PC-9 (cell line): Measurements from ENCODE around the gene CSF3R. TPM values are rescaled to one million over a fixed set of nuclear protein-coding genes. Genes with fewer than 3 reads are reported as not detected.

ENCODE experiments used
- BruUV-seq: library from RNA; stranded (reverse); fragments of 400-500 nt; replicated peaks from 2 replicates; lab custom pipeline; 2021; lab: Mats Ljungman, UMichigan
- CTCF ChIA-PET: fragments of 300-600 bp; sonication (Branson Sonifier 250); formaldehyde crosslinking; loops from one replicate; lab custom pipeline; 2022; ENCODE audit warnings: antibody characterized with exemption; lab: Charles Lee
- POLR2A ChIA-PET: fragments of 300-600 bp; sonication (Branson Sonifier 250); formaldehyde crosslinking; loops from one replicate; lab custom pipeline; 2022; ENCODE audit warnings: antibody characterized with exemption; ENCODE audit not compliant: unreplicated experiment; lab: Charles Lee
- DNase-seq, 2 experiments: peaks; one replicate each; pipeline versions ENCODE4 v3.0.0 to v3.0.0-alpha.2; 2015 to 2022; ENCODE audit warnings: mixed read lengths in 1 of 2
- H2AFZ ChIP-seq: fragments of 200-600 bp; sonication (generic); 2 replicates; pipeline ENCODE4 v1.8.1; 2017; ENCODE audit warnings: antibody characterized with exemption
- H3F3A ChIP-seq: fragments of 200-600 bp; sonication (generic); 2 replicates; pipeline ENCODE4 v1.8.1; 2017; ENCODE audit warnings: antibody characterized with exemption, mild to moderate bottlenecking, low read depth; ENCODE audit not compliant: insufficient read depth
- H3K27ac ChIP-seq: fragments of 200-600 bp; sonication (generic); 2 replicates; pipeline ENCODE4 v1.6.1; 2016; ENCODE audit warnings: mixed run types
- H3K27me3 ChIP-seq: fragments of 200-600 bp; sonication (generic); 2 replicates; pipeline ENCODE4 v1.6.1; 2016; ENCODE audit warnings: low read depth, mixed run types; ENCODE audit not compliant: insufficient read depth
- H3K36me3 ChIP-seq: fragments of 200-600 bp; sonication (generic); 2 replicates; pipeline ENCODE4 v1.6.1; 2016; ENCODE audit warnings: low read depth, mixed run types
- H3K4me1 ChIP-seq: fragments of 200-600 bp; sonication (generic); replicated peaks from 2 replicates; pipeline ENCODE4 v1.6.1; 2016; ENCODE audit warnings: mixed run types; ENCODE audit not compliant: insufficient read depth
- H3K4me2 ChIP-seq: fragments of 200-600 bp; sonication (generic); 2 replicates; pipeline ENCODE4 v1.6.1; 2017; ENCODE audit warnings: mixed run types
- H3K4me3 ChIP-seq: fragments of 200-600 bp; sonication (generic); 2 replicates; pipeline ENCODE4 v1.6.1; 2016; ENCODE audit warnings: mixed run types
- H3K79me2 ChIP-seq: fragments of 200-600 bp; sonication (generic); 2 replicates; pipeline ENCODE4 v1.6.1; 2017; ENCODE audit warnings: low read depth, mixed run types
- H3K9me2 ChIP-seq: fragments of 200-600 bp; sonication (generic); 2 replicates; pipeline ENCODE4 v1.8.1; 2017; ENCODE audit warnings: mild to moderate bottlenecking; ENCODE audit not compliant: insufficient read depth
- H3K9me3 ChIP-seq: fragments of 200-600 bp; sonication (generic); 2 replicates; pipeline ENCODE4 v1.8.1; 2016; ENCODE audit warnings: low read depth; ENCODE audit not compliant: insufficient read depth
- H4K20me1 ChIP-seq: fragments of 200-600 bp; sonication (generic); 2 replicates; pipeline ENCODE4 v1.8.1; 2017; ENCODE audit not compliant: insufficient read depth
- EZH2 ChIP-seq: fragments of 200-600 bp; sonication (generic); IDR thresholded peaks from 2 replicates; pipeline ENCODE4 v1.8.0; 2017; ENCODE audit warnings: antibody characterized with exemption, low read depth
- intact Hi-C: fragments of 100-400 bp; cut with micrococcal nuclease; formaldehyde crosslinking; loops from one replicate; pipeline ENCODE4 v1.10.0; 2022; ENCODE audit not compliant: unreplicated experiment
- total RNA-seq: library from RNA; stranded (reverse); gene quantifications from 2 replicates; pipeline ENCODE4 v1.2.3, GENCODE V29; 2021
- TF ChIP-seq, protein P1 (sequence below): fragments of 200-600 bp; sonication (generic); conservative IDR thresholded peaks from 2 replicates; pipeline ENCODE4 v1.6.1; 2017; ENCODE audit warnings: mixed run types, antibody characterized with exemption, mild to moderate bottlenecking, moderate library complexity

The CSF3R gene
- total RNA-seq, 1 experiment from 2014 or later = not detected

GRCh38 chr1:36486439-36487335, 4.0 kb upstream of the CSF3R start:
- H3K27me3 ChIP-seq = no peaks in the 10 kb centered on the region
- peak overlapping the region; percentile 34; the same call in 1 of the 2 replicates for H3K4me3 ChIP-seq
- peak overlapping the region; percentile 90 for H3K27ac ChIP-seq
- H2AFZ ChIP-seq = peak overlapping the region; percentile 76
- no peaks in the 10 kb centered on the region for H3K9me3 ChIP-seq
- H3K9me2 ChIP-seq = no peaks in the 10 kb centered on the region
- peak overlapping the region; percentile 75 for H3K4me2 ChIP-seq
- peak; percentile 90 to 97 for DNase-seq
- ChIA-PET CTCF (interaction anchor here (0.6 to 0.7 kb wide), 5 partner anchors 62 to 1996 kb away, joined by 3 to 6 read pairs (median 4); partner anchors contain the start of gene YRDC), POLR2A (interaction anchor here (0.5 to 1.2 kb wide), 9 partner anchors 21 to 1206 kb away, joined by 3 to 29 read pairs (median 3); partner anchors contain the start of genes CDCA8, MRPS15 and OSCP1)
- peaks cover 38% of the 10 kb centered on the region for H3F3A ChIP-seq
- TF ChIP-seq, protein P1, sequence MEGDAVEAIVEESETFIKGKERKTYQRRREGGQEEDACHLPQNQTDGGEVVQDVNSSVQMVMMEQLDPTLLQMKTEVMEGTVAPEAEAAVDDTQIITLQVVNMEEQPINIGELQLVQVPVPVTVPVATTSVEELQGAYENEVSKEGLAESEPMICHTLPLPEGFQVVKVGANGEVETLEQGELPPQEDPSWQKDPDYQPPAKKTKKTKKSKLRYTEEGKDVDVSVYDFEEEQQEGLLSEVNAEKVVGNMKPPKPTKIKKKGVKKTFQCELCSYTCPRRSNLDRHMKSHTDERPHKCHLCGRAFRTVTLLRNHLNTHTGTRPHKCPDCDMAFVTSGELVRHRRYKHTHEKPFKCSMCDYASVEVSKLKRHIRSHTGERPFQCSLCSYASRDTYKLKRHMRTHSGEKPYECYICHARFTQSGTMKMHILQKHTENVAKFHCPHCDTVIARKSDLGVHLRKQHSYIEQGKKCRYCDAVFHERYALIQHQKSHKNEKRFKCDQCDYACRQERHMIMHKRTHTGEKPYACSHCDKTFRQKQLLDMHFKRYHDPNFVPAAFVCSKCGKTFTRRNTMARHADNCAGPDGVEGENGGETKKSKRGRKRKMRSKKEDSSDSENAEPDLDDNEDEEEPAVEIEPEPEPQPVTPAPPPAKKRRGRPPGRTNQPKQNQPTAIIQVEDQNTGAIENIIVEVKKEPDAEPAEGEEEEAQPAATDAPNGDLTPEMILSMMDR = no peak
- no peak for TF ChIP-seq EZH2
- no peaks in the 10 kb centered on the region for H3K36me3 ChIP-seq
- H3K79me2 ChIP-seq = no peaks in the 10 kb centered on the region
- H3K4me1 ChIP-seq = peaks cover 34% of the 10 kb centered on the region
- intact Hi-C loops = loop anchor here (1.0 to 2.0 kb wide), 2 partner anchors 36 to 50 kb away; partner anchors contain the start of gene OSCP1
- no TSS peak for BruUV-seq
- H4K20me1 ChIP-seq = no peaks in the 10 kb centered on the region

- H3K27ac ChIP-seq = peak overlapping the region; percentile 90
- no peaks in the 10 kb centered on the region for H3K27me3 ChIP-seq
- intact Hi-C loops = loop anchor here (2.0 kb wide), 1 partner anchor 49 kb away; no protein-coding TSS in a partner anchor
- H4K20me1 ChIP-seq = no peaks in the 10 kb centered on the region
- H3K79me2 ChIP-seq = no peaks in the 10 kb centered on the region
- no peaks in the 10 kb centered on the region for H3K36me3 ChIP-seq
- no TSS peak for BruUV-seq
- H3F3A ChIP-seq = peaks cover 38% of the 10 kb centered on the region
- H2AFZ ChIP-seq = no peak overlapping the region
- H3K4me2 ChIP-seq = peak overlapping the region; percentile 75
- no peak for DNase-seq
- peak overlapping the region; percentile 34; the same call in 1 of the 2 replicates for H3K4me3 ChIP-seq
- H3K9me3 ChIP-seq = no peaks in the 10 kb centered on the region
- POLR2A ChIA-PET = interaction anchor here (0.5 kb wide), 1 partner anchor 20 kb away, joined by 3 read pairs; no protein-coding TSS in a partner anchor
- H3K4me1 ChIP-seq = peaks cover 34% of the 10 kb centered on the region
- no peaks in the 10 kb centered on the region for H3K9me2 ChIP-seq
- TF ChIP-seq, protein P1 = no peak
- TF ChIP-seq EZH2 = no peak
- CTCF ChIA-PET = interaction anchor here (0.6 to 0.7 kb wide), 2 partner anchors 227 to 1653 kb away, joined by 3 to 4 read pairs; no protein-coding TSS in a partner anchor
These were observed 3.4 kb upstream of the CSF3R start for GRCh38 chr1:36486093-36486438.

DNA sequence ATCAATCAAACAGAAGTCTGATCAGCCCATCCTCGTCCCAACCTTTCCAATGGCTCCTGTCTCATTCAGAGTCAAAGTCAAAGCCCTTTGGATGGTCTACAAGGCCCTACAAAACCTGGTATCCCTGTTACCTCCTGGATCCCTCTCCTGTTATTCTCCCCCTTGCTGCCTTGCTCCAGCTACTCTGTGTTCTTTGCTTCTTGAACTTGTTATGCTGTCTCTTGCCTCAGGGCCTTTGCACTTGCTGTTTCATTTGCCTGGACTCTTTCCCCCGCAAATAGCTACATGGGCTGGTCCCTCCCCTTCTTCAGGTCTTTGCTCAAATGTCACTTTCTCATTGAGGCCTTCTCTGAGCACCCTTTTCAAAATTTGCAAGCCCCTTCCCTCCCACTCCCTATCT, 1.4 kb upstream of the CSF3R start:
- TF ChIP-seq EZH2 = no peak
- TF ChIP-seq, protein P1 = no peak
- no peak overlapping the region for H2AFZ ChIP-seq
- no peaks in the 10 kb centered on the region for H3K9me2 ChIP-seq
- no peak for DNase-seq
- peaks cover 44% of the 10 kb centered on the region for H3K4me1 ChIP-seq
- no peaks in the 10 kb centered on the region for H3K79me2 ChIP-seq
- H3K27ac ChIP-seq = no peak overlapping the region
- H3F3A ChIP-seq = peaks cover 38% of the 10 kb centered on the region
- H4K20me1 ChIP-seq = no peaks in the 10 kb centered on the region
- intact Hi-C loops = no loop called here
- no peak overlapping the region for H3K4me2 ChIP-seq
- H3K4me3 ChIP-seq = no peak overlapping the region
- no peaks in the 10 kb centered on the region for H3K9me3 ChIP-seq
- no TSS peak for BruUV-seq
- H3K36me3 ChIP-seq = no peaks in the 10 kb centered on the region
- H3K27me3 ChIP-seq = no peaks in the 10 kb centered on the region
- POLR2A ChIA-PET = no interaction called here
- CTCF ChIA-PET = interaction anchor here (0.5 to 0.7 kb wide), 2 partner anchors 842 to 999 kb away, joined by 4 read pairs; no protein-coding TSS in a partner anchor
